ENCODE data around the gene EML5.

DNA sequence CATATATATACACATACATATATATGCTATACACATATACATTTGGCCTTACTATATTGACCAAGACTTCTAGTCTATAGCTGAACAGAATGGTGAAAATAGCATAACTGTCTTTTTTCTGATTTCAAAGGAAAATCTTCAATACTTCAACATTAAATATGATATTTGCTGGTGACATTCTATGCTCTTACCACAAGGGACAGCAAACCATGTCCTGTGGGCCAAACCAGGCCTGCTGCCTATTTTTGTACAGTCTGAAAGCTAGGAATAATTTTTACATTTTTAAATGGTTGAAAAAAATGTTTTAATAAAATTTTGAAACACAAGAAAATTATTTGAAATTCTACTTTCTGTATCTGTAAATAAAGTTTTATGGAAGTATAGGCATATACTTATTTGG is 63.6 kb downstream of the EML5 start:
- TF ChIP-seq, protein P1, sequence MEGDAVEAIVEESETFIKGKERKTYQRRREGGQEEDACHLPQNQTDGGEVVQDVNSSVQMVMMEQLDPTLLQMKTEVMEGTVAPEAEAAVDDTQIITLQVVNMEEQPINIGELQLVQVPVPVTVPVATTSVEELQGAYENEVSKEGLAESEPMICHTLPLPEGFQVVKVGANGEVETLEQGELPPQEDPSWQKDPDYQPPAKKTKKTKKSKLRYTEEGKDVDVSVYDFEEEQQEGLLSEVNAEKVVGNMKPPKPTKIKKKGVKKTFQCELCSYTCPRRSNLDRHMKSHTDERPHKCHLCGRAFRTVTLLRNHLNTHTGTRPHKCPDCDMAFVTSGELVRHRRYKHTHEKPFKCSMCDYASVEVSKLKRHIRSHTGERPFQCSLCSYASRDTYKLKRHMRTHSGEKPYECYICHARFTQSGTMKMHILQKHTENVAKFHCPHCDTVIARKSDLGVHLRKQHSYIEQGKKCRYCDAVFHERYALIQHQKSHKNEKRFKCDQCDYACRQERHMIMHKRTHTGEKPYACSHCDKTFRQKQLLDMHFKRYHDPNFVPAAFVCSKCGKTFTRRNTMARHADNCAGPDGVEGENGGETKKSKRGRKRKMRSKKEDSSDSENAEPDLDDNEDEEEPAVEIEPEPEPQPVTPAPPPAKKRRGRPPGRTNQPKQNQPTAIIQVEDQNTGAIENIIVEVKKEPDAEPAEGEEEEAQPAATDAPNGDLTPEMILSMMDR (conservative IDR thresholded peaks at IDR 0.05; ENCODE audit: low read depth, low read length) = peak; percentile 28; the same call in 1 of the 2 replicates
- no peak for TF ChIP-seq EZH2 (IDR thresholded peaks at IDR 0.05; ENCODE audit: borderline replicate concordance, low read depth, low read length, poor library complexity, severe bottlenecking)
